ENCODE measurements around the gene HDAC4.

Gene HDAC4

DNA sequence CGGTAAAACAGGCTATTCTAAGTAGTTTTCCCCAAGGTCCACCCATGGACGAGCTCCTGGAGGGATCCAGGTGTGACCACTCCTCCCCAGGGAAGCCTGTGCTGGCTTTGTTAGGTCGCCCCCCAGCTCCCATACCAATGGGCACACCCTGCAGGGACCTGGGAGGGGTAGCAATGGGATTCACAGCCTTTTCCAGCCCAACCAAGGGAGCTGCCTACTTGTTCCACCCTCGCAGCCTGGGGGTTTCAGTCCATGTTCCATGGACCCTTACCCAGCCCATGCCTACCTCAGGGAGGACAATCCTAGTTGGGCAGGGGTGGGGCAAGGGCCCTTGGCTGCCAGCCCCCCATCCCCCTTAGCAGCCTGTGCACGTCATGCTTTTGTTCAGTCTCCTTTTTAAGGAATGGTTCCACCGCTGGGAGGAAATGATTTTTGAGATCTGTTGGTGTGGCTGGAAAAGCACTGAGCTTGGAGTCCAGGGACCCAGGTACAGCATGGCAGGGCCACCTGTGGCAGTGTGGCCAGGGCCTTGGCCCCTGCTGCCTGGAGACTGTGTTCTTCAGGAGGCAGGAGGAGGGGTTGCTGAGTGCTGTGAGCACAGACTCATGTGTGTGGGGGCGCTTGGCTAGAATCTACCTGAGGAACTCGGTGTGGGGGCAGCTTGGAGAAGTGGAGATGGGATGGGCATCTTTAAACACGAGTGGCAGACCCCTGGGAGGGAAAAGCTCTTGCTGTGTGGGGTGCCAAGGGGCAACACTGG lies 386.2 kb downstream of the HDAC4 start:
- TF ChIP-seq, protein P1, sequence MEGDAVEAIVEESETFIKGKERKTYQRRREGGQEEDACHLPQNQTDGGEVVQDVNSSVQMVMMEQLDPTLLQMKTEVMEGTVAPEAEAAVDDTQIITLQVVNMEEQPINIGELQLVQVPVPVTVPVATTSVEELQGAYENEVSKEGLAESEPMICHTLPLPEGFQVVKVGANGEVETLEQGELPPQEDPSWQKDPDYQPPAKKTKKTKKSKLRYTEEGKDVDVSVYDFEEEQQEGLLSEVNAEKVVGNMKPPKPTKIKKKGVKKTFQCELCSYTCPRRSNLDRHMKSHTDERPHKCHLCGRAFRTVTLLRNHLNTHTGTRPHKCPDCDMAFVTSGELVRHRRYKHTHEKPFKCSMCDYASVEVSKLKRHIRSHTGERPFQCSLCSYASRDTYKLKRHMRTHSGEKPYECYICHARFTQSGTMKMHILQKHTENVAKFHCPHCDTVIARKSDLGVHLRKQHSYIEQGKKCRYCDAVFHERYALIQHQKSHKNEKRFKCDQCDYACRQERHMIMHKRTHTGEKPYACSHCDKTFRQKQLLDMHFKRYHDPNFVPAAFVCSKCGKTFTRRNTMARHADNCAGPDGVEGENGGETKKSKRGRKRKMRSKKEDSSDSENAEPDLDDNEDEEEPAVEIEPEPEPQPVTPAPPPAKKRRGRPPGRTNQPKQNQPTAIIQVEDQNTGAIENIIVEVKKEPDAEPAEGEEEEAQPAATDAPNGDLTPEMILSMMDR (IDR thresholded peaks at IDR 0.05; ENCODE audit: extremely low read depth, insufficient read depth, missing control alignments) = no peak
- in situ Hi-C loops (cut with MboI; ENCODE audit: low pct_unique_long_range_greater_than_20kb, low sequenced_read_pairs, unreplicated experiment) = no loop called here
- DNase-seq (ENCODE audit: low spot score) = no peak

DNA sequence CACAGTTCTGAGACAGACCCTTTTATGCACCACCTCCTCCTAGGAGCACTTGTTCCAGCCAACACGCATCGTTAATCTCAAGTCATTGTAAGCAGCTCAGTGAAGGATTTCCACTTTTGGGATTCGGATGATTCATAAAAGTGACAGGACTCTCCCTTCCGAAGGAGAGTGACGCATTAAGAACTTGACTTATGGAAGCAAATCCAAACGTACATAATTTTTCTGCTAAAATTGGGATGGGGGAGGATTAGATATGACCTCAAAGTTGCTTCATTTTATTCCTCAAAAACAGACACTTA lies 387.2 kb downstream of the HDAC4 start:
- no peak for DNase-seq (ENCODE audit: low spot score)
- in situ Hi-C loops (cut with MboI; ENCODE audit: low pct_unique_long_range_greater_than_20kb, low sequenced_read_pairs, unreplicated experiment) = no loop called here
- TF ChIP-seq, protein P1 (IDR thresholded peaks at IDR 0.05; ENCODE audit: extremely low read depth, insufficient read depth, missing control alignments) = no peak

DNA sequence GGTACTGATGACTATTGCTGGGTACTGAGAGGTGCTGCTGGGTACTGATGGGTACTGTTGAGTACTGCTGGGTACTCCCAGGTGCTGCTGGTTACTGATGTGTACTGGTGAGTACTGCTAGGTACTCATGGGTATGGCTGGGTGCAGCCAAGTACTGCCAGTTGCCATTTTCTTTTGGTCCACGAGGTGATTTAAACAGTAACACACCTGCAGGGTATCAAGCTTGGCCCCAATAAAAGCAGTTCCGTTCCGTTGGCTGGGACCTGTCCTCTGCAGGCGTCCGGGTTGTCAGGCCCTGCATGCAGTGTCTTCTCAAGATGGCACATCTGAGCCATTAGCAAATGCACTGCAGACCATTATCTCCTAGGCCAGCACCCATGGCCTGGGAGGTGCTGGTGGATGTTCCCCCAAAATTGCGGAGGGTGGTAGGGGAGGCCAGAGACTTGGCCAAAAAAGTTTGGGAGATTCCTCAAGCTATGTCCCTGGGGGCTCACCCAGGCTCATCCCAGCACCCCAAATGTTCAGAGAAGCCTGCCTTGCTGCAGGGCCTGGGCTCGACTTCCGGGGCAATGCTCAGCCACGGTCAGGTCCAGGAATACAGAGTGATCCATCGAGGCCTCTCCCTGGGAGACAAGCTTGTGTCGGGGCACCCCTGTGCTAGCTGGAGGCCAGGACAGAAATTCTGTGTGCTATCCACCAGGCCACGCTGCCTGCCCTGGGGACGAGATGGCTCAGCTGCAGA lies 387.7 kb downstream of the HDAC4 start:
- DNase-seq (ENCODE audit: low spot score) = no peak
- in situ Hi-C loops (cut with MboI; ENCODE audit: low pct_unique_long_range_greater_than_20kb, low sequenced_read_pairs, unreplicated experiment) = no loop called here
- TF ChIP-seq, protein P1 (IDR thresholded peaks at IDR 0.05; ENCODE audit: extremely low read depth, insufficient read depth, missing control alignments) = no peak

DNA sequence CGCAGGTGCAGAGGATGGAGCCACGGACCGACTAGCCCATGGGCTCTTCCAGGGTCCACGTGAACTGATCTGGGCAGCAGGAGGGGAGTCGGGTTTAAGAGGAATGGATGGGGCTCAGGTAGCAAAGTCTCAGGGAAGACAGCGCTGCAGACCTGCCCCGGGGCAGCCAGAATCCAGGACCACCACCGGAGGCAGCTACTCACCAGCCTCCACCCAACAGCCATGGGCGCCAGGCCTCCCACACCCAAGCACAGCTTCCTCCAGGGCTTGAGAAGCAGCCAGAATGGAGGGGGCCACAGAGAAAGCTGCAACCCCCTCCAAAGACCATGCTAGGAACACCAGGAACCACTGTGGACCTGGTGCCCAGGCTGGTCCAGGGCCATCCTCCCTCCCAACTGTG lies 388.6 kb downstream of the HDAC4 start:
- no peak for DNase-seq (ENCODE audit: low spot score)
- in situ Hi-C loops (cut with MboI; ENCODE audit: low pct_unique_long_range_greater_than_20kb, low sequenced_read_pairs, unreplicated experiment) = no loop called here
- TF ChIP-seq, protein P1 (IDR thresholded peaks at IDR 0.05; ENCODE audit: extremely low read depth, insufficient read depth, missing control alignments) = no peak

DNA sequence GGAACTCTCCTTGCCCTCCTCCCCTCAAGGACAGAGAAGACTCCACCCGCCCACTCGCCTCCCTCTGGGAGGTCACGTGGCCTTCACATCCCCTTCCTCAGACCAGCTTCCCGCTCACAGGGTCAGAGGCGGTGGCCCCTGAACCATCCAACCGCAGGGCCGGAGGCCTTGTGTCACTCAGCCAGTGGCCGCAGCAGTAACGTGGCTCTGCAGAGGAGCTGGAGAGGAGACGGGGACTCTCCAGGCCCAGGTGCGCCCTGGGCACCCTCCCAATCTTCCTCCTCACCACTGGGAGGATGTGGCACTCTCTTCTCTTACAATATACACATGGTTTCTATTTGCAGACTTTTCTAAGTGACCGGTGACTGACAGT lies 391.2 kb downstream of the HDAC4 start:
- no peak for DNase-seq (ENCODE audit: low spot score)
- in situ Hi-C loops (cut with MboI; ENCODE audit: low pct_unique_long_range_greater_than_20kb, low sequenced_read_pairs, unreplicated experiment) = no loop called here
- TF ChIP-seq, protein P1 (IDR thresholded peaks at IDR 0.05; ENCODE audit: extremely low read depth, insufficient read depth, missing control alignments) = no peak

DNA sequence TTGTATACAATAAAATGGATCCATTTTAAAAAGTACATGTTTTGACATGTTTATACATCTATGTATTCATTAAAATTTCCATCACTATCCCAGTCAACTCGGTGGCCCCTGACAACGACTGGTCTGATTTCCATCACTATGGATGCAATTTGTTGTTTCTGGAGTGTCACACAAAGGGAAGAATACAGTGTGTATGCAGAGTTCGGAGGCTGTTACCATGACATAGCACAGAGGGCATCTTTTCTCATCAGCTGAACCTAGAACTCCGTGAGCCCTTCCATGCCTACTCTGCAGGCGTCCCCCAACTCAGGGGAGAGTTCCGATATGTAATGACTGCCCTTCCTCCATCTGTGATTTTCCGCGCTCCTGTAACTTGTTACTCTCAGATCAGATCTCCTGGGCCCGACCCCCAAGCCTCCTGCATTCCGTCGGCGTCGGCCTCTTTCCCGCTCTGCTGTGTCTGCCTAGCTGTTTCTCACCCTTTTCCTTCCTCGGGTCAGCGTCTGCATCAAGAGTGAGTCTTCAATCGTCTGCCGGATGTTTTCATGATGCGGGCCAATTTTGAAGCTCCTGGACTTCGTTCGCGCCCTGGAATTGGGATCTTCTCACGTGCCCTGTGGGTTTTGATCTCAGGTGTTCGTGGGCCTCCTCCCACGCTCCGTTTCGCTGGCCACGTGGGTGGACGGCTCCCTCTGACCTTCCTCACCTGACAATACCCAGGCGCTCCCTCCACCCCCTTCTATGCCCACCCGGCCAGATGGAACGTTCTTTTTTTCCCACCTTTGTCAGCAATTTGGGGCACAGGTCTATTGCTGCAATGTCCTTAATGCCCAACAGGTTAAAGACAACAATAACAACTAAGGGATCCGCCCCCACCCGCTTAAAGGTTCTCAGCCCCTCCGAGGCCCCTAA lies 391.9 kb downstream of the HDAC4 start:
- no peak for DNase-seq (ENCODE audit: low spot score)
- in situ Hi-C loops (cut with MboI; ENCODE audit: low pct_unique_long_range_greater_than_20kb, low sequenced_read_pairs, unreplicated experiment) = no loop called here
- TF ChIP-seq, protein P1 (IDR thresholded peaks at IDR 0.05; ENCODE audit: extremely low read depth, insufficient read depth, missing control alignments) = no peak

Data from GM13977 (cell line).